ENCODE measurements around the gene ARFGAP3.

The ARFGAP3 gene

DNA sequence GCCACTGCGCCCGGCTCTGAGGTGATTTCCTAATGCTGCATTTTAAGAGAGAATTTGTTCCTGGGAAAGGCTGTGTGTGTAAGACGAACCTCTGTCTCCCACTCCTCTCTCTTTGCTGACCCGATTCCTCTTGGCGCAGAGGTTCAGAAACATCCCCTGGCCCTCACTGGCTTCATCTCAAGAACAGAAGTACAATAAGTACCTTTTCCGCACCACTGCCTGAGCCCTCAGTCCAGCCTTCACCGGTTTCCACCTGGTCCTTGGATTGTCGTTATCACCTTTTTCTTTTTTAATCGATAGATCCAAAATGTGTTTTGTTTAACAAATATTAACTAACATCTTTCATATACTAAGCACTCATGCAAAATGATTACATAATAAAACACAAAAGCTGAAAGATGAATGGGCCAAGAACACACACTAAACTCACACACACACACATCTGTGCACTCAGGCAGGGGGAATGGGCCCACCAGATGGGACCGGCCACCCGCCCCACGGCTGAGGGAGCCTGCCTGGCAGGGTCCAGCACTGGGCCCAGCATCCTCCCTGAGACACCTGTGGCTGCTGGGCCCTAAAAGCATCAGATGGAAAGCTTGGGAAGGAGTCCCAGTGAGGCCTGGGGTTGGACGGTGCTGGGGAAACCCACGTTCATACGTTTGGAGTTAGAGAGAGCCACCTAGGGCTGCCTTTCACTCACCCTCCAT, 86.0 kb downstream of the ARFGAP3 start:
- DNase-seq (ENCODE audit: low spot score), result no peak
- TF ChIP-seq, protein P1, sequence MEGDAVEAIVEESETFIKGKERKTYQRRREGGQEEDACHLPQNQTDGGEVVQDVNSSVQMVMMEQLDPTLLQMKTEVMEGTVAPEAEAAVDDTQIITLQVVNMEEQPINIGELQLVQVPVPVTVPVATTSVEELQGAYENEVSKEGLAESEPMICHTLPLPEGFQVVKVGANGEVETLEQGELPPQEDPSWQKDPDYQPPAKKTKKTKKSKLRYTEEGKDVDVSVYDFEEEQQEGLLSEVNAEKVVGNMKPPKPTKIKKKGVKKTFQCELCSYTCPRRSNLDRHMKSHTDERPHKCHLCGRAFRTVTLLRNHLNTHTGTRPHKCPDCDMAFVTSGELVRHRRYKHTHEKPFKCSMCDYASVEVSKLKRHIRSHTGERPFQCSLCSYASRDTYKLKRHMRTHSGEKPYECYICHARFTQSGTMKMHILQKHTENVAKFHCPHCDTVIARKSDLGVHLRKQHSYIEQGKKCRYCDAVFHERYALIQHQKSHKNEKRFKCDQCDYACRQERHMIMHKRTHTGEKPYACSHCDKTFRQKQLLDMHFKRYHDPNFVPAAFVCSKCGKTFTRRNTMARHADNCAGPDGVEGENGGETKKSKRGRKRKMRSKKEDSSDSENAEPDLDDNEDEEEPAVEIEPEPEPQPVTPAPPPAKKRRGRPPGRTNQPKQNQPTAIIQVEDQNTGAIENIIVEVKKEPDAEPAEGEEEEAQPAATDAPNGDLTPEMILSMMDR (IDR thresholded peaks at IDR 0.05; ENCODE audit: extremely low read depth, missing control alignments), result no peak

GRCh38 chr22:42770448-42770726, 86.7 kb downstream of the ARFGAP3 start:
- TF ChIP-seq, protein P1 (IDR thresholded peaks at IDR 0.05; ENCODE audit: extremely low read depth, missing control alignments), result no peak
- DNase-seq (ENCODE audit: low spot score), result no peak

DNA sequence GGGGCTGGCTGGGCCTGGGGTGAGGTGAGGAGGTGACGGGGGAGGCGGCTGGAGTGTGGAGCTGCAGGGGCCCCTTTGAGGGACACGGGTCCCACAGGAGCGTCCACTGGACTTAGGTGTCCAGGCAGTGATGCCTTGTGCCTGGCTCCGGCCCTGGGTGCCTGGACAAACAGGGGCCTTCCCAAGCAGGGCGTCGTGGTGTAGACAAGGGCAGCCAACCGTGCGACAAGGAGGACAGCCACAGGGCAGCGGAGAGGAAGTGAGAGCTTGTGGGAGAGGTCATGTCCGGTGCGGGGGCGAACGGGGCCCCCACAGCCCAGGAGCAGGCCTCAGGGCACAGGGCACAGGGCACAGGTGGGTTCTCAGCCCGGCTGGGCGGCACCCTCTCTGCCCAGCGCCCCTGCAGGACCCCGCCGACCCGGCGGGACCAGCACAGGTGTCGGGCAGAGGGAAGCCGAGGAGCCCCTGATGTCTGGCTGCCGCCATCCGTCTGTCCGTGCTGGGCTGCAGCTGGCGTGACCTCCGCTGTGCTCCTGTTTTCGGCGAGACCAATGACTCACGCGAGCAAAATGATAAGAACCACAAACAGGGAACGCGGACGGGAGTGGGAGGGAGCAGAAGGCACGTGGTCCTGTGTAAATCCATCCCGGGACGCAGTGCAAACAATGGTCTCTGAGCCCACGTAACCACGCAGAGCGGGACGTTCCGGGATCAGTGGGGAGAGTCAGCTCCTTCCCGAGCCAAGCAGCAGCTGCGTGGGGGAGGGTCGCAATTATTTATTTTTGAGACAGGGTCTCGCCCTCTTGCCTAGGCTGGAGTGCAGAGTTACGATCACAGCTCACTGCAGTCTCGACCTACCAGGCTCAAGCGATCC, 87.3 kb downstream of the ARFGAP3 start:
- TF ChIP-seq, protein P1 (IDR thresholded peaks at IDR 0.05; ENCODE audit: extremely low read depth, missing control alignments), result no peak
- peak; percentile 89 for DNase-seq (ENCODE audit: low spot score)

DNA sequence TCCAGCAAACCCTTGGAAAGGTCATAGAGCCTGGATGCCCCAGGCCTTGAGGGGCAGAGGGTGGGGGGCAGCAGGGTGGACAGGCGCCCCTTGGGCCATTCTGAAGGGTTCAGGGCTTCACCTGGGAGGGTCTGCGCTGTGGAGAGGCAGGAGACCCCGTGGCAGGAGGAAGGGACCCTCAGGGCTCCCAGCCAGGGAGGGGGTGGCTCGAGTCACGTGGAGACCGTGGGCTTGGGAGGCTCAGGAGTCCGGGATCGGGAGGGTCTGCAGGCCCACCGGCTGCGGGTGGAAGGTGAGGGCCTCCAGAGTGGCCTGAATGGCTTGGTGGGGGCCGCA, 87.9 kb downstream of the ARFGAP3 start:
- no peak for DNase-seq (ENCODE audit: low spot score)

DNA sequence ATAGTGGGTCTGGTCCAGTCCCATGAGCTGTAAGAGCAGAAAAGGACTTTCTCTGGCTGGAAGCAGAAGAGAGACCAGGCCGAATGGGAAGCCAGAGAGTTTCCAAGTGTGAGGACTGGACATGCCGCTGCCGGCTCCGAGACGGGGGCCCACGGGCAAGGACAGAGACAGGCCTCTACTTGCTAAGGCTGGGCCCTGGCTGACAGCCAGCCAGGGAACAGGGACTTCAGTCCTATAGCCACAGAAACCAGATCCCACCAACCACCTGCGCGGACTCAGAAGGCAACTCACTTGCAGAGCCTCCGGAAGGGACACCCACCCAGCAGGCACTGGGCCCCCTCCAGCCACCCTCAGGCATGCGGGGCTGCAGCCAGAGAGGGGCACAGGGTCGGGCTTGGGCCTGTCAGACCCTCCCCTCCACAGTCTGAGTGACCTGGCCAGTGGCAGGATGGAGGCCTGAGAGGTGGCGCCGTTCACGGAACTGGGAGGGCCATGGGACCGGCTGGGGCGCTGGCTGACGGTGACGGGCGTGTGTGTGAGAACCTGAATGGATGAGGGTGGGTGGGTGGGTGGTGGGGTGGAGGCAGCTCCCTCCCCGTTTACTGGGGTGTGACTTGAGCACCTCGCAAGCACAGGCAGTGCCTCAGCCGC, 88.6 kb downstream of the ARFGAP3 start:
- peak; percentile 12 for DNase-seq (ENCODE audit: low spot score)
- TF ChIP-seq, protein P1 (IDR thresholded peaks at IDR 0.05; ENCODE audit: extremely low read depth, missing control alignments), result no peak

More for the DNA sequence above, 87.9 kb downstream of the ARFGAP3 start:
- TF ChIP-seq, protein P1 (IDR thresholded peaks at IDR 0.05; ENCODE audit: extremely low read depth, missing control alignments), result no peak

GRCh38 chr22:42766860-42767259, 90.2 kb downstream of the ARFGAP3 start:
- TF ChIP-seq, protein P1 (IDR thresholded peaks at IDR 0.05; ENCODE audit: extremely low read depth, missing control alignments), result no peak
- DNase-seq (ENCODE audit: low spot score), result peak; percentile 28

DNA sequence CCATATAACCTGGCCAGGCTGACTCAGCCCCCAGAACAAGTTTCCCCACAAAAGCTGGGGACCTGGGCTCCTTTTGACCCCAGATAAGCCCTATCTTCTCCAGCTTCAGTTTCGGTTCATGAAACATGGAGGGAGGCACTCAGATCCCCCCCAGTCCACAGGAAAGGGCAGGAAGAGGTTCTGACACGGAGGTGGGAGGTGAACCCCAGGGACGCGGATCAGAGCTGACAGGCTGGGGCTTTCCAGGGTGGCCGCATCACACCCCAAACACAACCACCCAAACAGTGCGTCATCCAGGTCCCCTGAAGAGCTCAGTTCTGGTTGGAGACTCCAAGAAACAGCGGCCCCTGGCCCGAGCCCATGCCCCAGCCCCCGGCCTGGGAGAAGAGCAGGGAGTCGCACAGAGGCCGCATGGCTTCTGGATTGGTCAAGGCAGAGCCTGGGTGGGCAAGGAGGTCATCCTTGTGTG, 92.1 kb downstream of the ARFGAP3 start:
- TF ChIP-seq, protein P1 (IDR thresholded peaks at IDR 0.05; ENCODE audit: extremely low read depth, missing control alignments), result no peak
- DNase-seq (ENCODE audit: low spot score), result peak; percentile 68

All from GM20000 (cell line).